Measurements from ENCODE around the gene SARDH. TPM values are rescaled to one million over a fixed set of nuclear protein-coding genes. Genes with fewer than 3 reads are reported as not detected.

SARDH gene
- total RNA-seq, 4 donors from 2014 or later: 0.39 to 2.9 (median 0.59) TPM

DNA sequence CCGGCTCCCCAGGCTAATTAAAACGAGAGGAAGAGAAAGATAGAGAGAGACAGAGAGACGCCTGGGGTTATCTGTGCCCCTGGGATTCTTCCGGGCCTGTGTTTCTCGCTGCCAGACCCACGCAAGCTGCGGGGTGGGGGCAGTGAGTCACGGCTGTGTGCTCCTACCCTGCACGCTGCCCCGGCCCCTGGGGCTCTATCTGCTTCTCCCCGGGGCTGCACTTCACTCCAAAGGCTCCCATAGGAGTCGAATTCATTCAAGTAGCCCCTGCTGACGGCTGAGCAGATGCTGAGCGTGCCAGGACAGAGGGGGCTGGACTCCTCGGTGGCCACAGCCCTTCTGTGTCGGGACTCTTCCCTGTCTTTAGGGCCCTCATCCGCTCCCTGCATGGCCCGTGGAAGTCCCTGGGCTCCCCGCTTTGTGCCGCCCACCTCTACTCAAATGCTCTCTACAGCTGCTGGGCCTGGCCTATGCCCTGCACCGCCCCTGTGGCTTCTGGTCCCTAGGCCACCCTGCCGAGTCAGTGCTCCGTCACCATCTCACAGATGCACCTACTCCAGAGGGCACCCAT is 22.8 kb downstream of the SARDH start:
- intact Hi-C loops (cut with DNase I; ENCODE audit: low total_unique reads): no loop called here
- TF ChIP-seq CTCF (IDR thresholded peaks at IDR 0.05 in 4 of 5, conservative IDR thresholded peaks at IDR 0.05 in 1 of 5) (no peak), POLR2A (IDR thresholded peaks at IDR 0.05) (no peak)
- Histone ChIP-seq H3K9me3 (no peaks in the 10 kb centered on the region), H3K27ac (peak overlapping the region in 3 of 4 donors; percentile 20 to 73 (median 53)), H3K36me3 (no peaks in the 10 kb centered on the region), H3K27me3 (peaks cover 2 to 18% (median 6%) of the 10 kb centered on the region in 3 donors), H3K4me3 (no peak overlapping the region), H3K4me1 (no peaks in the 10 kb centered on the region)
- ATAC-seq: peak; percentile 22 to 25
- in situ Hi-C loops (cut with MboI; ENCODE audit: low sequenced_read_pairs in 4 of 4): no loop called here
- DNase-seq: peak in 1 of 2 donors; percentile 17

- ATAC-seq (peak; percentile 25 to 26), DNase-seq (peak in 1 of 2 donors; percentile 31)
- H3K36me3 ChIP-seq: no peaks in the 10 kb centered on the region
- intact Hi-C loops (cut with DNase I; ENCODE audit: low total_unique reads): no loop called here
- H3K4me1 ChIP-seq: no peaks in the 10 kb centered on the region
- no peaks in the 10 kb centered on the region for H3K9me3 ChIP-seq
- in situ Hi-C loops (cut with MboI; ENCODE audit: low sequenced_read_pairs in 4 of 4): no loop called here
- TF ChIP-seq CTCF (IDR thresholded peaks at IDR 0.05 in 4 of 5, conservative IDR thresholded peaks at IDR 0.05 in 1 of 5) (no peak), POLR2A (IDR thresholded peaks at IDR 0.05) (no peak)
- peak overlapping the region in 2 of 4 donors; percentile 7 to 73 for H3K27ac ChIP-seq
- H3K4me3 ChIP-seq: no peak overlapping the region
- peaks cover 2 to 18% (median 6%) of the 10 kb centered on the region in 3 donors for H3K27me3 ChIP-seq
Observed at GRCh38 chr9:133714606-133715294, 23.4 kb downstream of the SARDH start.

DNA sequence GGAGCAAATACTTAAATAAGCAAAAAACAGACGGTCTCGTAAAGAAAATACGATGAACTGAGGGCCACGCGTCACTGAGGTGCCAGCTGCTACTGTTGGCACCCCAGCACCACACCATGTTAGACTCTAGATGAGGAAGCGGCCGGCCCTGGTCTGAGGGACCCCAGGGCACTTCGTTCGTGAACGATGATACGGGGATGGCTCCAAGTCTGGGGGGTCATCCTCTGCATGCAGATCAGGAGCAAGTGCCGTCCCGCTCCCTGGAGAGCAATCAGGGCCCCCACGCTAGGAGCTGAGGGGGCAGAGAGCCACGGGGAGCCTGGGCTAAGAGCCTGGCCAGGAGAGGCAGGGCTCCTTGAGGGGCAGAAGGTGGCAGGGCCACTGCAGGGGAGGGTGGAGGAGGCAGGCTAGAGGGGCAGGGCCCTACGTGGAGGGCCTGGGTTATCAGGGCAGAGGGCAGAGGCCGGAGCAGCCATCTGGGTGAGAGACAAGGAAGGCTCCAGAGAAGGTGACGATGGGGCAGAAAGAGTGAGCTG is 24.1 kb downstream of the SARDH start:
- intact Hi-C loops (cut with DNase I; ENCODE audit: low total_unique reads) (no loop called here), in situ Hi-C loops (cut with MboI; ENCODE audit: low sequenced_read_pairs in 4 of 4) (no loop called here)
- Histone ChIP-seq H3K9me3 (no peaks in the 10 kb centered on the region), H3K4me3 (no peak overlapping the region), H3K27me3 (peaks cover 2 to 18% (median 6%) of the 10 kb centered on the region in 3 donors), H3K4me1 (no peaks in the 10 kb centered on the region), H3K36me3 (no peaks in the 10 kb centered on the region), H3K27ac (peak overlapping the region in 1 of 4 donors; percentile 57)
- no peak for ATAC-seq
- DNase-seq: peak in 1 of 2 donors; percentile 3
- TF ChIP-seq POLR2A (IDR thresholded peaks at IDR 0.05) (no peak), CTCF (IDR thresholded peaks at IDR 0.05 in 4 of 5, conservative IDR thresholded peaks at IDR 0.05 in 1 of 5) (no peak)

DNA sequence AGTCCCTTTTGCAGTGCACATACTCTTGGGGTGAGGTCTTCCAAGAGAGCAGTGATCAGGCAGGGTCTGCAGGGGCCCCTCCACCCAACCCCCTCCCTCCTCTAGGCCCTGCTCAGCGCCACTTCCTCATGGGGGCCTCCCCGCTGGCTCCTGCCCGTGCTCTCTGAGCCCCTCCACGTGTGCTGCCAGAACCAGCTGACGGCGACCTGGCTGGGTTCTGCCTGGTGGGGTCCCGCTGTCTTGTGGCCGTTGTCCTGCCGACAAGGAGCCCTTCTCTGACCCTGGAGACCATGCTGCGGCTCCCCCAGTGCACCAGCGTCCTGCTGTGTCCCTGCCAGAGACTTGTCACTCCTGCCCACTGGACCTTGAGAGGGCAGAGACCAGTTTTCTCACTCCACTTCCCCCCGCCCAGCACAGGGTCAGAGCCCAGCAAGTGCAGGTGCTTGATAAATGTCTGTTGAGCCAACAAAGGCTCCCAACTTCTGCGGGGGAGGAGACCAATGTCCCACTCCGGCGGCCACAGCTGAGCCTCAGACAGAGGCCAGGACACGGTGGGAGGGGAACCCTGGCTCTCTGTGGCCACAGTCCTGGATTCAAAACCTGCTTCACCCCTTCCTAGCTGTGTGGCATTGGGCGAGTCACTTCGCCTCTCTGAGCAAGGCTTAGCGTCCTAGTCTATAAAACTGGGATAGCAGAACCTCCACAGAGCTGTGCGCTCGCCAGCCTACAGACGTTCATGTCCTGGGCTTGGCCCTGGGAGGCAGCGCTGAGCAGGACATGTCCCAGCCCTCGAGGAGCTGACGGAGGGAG is 24.8 kb downstream of the SARDH start:
- DNase-seq: no peak
- ATAC-seq: no peak
- Histone ChIP-seq H3K9me3 (no peaks in the 10 kb centered on the region), H3K27ac (peak overlapping the region in 1 of 4 donors; percentile 57), H3K4me3 (no peak overlapping the region), H3K27me3 (peaks cover 2 to 18% (median 6%) of the 10 kb centered on the region in 3 donors), H3K4me1 (no peaks in the 10 kb centered on the region), H3K36me3 (no peaks in the 10 kb centered on the region)
- in situ Hi-C loops (cut with MboI; ENCODE audit: low sequenced_read_pairs in 4 of 4) (no loop called here), intact Hi-C loops (cut with DNase I; ENCODE audit: low total_unique reads) (no loop called here)
- no peak for TF ChIP-seq CTCF (IDR thresholded peaks at IDR 0.05 in 4 of 5, conservative IDR thresholded peaks at IDR 0.05 in 1 of 5)
- TF ChIP-seq POLR2A (IDR thresholded peaks at IDR 0.05): no peak
